DOHH2 (cell line): ENCODE measurements around the gene CDK3.

Source experiments
- EZH2phosphoT487 ChIP-seq: fragments of 200-600 bp; sonication (generic); IDR thresholded peaks from 2 replicates; pipeline ENCODE4 v1.6.1; 2017; ENCODE audit warnings: borderline replicate concordance, mild to moderate bottlenecking, antibody characterized with exemption, low read length, moderate library complexity, mixed read lengths
- TF ChIP-seq, protein P1 (sequence below): fragments of 200-600 bp; sonication (generic); IDR thresholded peaks from one replicate; pipeline ENCODE4 v1.5.1; 2014; ENCODE audit warnings: antibody characterized with exemption, mild to moderate bottlenecking, low read depth, low read length; ENCODE audit not compliant: poor library complexity, severe bottlenecking

DNA sequence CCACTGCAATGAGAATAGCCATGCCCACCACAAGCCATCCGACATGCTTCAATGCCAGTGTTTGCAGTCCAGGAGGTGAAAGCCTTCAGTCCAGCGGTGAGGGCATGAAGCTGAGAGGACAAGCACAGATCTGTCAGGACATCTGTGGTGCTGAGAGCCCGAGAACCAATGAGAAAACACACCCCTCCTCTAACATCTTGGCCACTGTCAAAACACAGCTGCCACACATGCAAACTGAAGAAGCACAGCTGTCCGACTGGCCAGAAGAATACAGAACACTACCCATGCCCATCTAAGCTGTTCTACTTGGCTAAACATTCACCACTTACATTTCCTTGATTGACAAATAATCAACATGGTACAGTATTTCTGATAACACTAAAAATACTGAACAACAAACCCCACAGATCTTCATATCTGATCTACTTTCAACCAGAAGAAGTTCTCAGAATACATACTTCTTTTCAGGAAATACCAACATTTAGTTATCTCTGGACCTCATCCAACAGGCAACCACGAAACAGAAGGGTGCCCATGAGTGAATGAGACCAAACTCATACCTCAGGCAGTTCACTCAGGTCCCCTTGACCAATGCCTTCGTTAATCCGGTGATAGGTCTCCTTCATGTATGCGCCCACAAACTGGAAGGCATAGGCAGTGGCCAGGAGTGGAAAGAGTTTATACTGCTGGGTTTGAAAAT lies 49.6 kb upstream of the CDK3 start:
- TF ChIP-seq, protein P1, sequence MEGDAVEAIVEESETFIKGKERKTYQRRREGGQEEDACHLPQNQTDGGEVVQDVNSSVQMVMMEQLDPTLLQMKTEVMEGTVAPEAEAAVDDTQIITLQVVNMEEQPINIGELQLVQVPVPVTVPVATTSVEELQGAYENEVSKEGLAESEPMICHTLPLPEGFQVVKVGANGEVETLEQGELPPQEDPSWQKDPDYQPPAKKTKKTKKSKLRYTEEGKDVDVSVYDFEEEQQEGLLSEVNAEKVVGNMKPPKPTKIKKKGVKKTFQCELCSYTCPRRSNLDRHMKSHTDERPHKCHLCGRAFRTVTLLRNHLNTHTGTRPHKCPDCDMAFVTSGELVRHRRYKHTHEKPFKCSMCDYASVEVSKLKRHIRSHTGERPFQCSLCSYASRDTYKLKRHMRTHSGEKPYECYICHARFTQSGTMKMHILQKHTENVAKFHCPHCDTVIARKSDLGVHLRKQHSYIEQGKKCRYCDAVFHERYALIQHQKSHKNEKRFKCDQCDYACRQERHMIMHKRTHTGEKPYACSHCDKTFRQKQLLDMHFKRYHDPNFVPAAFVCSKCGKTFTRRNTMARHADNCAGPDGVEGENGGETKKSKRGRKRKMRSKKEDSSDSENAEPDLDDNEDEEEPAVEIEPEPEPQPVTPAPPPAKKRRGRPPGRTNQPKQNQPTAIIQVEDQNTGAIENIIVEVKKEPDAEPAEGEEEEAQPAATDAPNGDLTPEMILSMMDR: no peak
- no peak for TF ChIP-seq EZH2phosphoT487
